ENCODE results near the gene UQCR10.

The UQCR10 gene

DNA sequence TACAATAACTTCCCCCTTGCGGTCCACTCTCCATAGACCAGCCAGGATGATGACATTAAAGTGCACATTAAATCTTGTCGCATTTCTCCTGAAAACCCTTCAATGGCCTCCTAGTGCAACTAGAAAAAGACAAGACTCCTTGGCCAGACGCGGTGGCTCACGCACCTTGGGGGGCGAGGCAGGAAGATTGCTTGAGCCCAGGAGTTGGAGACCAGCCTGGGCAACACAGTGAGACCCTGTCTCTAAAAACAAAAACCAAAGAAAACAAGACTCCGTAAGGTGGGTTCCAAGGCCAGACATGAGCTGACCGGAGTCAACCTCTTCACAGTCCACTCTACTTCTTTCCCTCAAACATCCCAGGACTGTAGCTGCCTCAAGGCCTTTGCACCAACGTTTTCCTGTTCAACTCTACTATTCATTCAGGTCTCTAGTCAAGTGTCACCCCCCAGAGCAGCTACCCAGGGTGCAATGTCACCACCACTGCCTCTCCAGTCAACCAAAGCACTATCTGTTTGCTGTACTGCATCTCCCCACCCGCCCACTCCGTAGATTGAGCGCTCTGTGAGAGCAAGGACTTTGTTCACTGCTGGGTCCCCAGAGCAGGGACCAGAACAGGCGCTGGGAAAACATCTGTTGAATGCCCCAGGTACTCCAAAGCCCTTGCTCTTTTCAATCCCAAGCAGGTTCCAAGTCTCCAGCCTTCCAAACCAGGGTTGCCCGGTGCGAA is 1.1 kb upstream of the UQCR10 start:
- DNase-seq = peak; percentile 26

DNA sequence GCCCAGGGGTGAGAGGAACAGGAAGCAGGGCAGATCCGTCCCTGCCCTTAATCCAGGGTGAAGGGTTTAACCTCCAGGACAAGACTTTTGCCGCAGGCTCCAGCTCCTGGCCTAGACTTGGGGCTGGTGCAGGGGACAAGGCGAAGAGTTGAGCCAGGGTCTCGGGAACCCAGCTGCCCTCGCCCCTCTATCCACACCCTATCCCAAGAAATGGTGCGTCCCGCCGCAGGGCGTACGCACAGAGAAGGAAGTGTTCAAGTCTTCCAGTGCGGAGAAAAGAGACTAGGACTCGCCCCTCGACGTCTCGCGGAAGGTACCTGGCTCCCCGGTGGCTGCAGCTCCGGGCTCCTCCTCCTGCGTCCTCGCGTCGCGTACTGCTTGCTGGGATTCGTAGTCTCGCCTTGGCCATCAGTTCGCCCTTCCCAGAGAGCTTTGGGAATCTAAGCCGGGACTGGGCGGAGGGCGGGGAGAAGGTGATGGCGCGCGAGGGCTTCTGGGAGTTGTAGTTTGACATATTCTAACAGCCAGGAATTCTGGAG is 468 bp upstream of the UQCR10 start, which contains the start of gene ZMAT5:
Gene ZMAT5 (minus strand): TSS at position 376 of the 539 bp plus-strand sequence. CDS start 18,463 bp downstream, outside the sequence.
- peak; percentile 97 for DNase-seq

DNA sequence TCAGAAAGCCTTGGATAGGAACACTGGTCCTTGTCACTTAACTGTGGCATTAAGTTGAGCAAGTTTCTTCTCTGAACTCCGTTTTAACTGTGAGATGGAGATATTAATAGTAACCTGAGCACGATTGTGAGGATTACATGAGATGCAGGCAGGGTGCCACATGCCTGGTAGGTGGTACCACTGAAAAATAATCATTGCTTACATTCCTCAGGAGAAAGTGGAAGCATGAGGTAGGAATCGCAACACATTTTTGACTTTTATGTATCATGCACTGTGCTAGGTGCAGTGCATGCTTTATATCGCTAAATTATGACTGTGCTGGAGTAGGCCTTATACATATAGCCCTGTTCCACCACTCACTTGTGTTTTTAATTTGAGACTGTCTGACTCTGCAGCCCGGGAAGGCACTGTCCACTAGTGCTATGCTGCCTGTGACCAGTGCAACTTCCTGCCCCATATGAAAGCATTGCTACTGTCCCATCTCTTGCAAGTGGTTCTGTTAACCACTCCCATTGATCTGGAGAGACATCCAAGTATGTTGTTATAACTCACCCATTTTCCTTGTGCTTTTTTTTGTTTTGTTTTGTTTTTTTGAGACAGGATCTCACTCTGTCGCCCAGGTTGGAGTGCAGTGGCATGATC is 1.0 kb downstream of the UQCR10 start:
- DNase-seq = no peak

DNA sequence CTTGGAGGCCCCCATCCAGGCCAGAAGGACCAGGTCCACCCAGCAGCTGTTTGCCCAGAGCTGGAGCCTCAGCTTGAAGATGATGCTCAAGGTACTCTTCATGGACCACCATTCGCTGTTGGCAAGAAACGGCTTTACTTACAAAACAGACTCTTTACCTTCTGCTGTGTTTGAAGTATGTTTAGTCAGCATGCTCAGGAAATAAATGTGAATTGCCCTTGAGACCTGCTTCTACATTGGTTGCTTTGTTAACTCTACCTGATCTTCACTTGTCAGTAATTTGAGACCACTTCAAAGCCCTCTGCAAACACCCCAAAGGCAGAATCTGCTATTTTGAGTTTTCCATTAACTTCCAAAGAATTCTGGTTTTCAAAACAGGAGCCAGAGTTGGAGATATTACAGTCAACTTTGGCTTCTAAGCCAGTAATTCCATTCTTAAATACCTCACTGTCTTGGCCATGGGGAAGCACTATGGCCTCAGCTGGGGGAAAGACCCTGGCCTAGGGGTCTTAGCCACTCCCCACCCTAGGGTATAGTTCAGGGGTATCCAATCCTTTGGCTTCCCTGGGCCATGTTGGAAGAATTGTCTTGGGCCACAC is 2.7 kb downstream of the UQCR10 start:
- no peak for DNase-seq

DNA sequence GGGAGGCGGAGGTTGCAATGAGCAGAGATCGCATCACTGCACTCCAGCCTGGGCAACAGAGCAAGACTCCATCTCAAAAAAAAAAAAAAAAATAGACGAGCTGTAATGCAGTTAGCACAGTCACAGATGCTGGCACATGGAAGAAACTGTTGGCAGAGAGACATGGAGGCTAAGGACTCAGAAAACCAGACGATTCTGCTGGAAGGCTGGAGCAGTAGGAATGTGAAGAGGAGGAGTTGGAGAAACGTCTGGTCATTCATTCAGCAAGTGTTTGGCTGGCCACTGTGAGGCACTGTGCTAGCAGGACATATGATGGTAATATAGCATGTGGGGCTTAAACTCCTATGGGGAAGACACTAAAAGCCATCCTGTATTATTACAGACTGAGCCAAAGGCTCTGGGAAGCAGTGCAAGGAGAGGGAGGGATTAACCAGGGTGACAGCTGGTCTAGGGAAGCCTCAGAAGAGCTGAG is 5.0 kb downstream of the UQCR10 start:
- DNase-seq = no peak

DNA sequence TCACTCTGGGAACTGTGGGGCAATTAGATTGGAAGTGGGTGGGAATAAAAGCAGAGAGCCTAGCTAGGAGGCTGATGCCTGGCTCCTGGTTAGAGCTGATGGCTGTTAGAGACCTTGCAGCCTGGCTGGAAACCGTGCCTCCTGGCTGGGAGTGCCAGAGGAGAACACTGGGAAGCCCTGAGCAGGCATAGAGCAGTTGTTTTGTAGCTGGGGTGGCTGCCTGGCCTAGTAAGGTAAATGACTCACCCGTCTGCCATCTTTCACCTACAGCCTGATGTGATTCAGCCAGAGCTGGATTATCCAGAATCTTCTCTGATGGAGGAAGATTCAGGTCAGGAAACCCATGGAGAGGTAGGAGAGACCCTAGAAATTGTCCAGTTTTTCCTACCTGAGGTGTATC is 6.1 kb downstream of the UQCR10 start:
- no peak for DNase-seq

DNA sequence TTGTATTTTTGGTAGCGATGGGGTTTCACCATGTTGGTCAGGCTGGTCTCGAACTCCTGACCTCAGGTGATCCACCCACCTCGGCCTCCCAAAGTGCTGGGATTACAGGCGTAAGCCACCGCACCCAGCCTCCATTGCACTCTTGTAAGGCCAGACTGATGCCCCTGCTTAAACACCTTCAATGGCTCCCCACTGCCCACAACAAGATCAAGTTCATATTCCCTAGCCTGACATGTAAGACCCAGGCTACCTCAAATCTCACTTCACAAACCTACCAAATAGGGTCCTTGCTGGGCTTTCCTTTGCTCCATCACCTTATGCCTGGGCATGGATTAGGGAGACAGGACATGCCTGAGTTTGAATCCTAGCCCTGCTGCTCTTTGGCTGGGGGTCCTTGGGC is 13.1 kb downstream of the UQCR10 start:
- DNase-seq = no peak

DNA sequence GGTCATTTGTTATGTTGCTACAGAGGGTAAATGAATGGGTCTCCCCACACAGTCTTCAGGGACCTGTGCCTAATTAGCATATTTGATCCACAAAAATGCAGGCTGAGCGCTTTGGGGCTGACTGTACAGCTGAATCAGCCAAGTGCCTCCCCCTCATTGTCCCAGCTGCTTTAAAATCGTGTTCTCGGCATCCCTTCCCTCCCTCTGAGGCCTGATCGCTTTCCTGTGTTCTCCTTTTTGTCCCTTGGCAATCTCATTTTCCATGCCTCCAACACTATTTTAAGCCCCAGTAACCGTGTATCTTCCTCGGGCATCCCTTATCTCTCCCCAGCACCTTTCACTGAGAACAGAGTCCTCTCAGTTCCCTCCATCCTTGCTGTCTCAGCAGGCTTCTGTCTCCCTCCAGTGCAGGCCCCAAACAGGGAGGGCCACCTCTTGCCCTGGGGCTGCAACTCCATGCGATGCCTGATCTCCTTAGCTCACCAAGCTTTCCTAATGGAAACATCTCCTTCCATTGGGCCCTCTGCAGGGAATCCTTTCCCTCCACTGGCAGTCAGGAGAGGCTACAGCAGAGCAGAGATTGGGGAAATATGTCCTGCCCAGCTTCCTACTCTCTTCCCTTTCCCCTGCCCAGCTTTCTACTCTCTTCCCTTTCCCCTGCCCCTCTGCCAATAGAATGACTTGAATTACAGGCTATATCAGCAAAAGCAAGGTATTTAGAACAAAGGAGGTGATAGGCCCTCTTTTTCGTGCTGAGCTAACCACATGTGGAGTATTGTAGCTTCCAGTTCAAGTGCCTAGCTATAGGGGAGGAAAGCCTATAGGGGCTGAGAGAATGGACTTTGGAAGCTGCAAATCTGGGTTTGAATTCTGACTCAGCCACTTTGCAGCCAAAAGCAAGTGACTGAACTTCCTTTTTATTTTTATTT is 13.8 kb downstream of the UQCR10 start:
- DNase-seq = no peak

DNA sequence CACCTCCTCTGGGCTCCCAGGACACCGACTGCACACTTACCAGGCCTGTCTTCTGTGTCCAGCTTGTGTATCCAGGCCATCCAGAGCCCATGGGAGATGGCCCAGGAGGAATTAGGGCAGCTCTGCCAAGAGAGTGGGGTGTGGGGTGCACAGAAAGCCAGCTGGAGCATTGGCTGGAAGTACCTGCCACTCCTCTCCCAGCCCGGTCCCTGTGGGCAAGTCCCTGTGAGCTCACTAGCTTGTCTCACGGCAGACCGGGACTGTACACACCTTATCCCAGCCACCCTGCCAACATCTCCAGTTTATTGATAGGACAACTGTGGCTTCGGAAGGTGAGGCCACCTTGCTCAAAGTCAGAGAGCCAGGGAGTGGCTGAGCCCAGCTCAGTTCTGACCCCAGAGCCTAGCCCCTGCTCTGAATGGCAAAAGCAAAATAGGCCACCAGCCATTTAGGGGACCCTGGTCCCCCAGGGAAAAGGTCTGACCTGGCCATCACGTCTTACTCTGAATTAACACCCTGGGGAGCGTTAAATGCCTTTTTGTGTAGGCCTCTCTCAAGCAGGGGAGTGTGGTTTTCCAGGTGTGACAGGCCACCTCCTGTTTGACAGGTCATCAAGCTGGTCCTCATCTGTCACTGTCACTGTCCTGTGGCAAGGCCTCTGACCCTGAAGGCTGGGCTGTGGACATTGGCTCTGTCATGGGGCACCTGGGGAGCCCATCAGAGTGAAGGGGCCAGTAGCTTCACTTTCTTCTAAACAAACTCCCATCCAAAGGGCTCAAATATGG is 15.1 kb downstream of the UQCR10 start:
- DNase-seq = no peak

DNA sequence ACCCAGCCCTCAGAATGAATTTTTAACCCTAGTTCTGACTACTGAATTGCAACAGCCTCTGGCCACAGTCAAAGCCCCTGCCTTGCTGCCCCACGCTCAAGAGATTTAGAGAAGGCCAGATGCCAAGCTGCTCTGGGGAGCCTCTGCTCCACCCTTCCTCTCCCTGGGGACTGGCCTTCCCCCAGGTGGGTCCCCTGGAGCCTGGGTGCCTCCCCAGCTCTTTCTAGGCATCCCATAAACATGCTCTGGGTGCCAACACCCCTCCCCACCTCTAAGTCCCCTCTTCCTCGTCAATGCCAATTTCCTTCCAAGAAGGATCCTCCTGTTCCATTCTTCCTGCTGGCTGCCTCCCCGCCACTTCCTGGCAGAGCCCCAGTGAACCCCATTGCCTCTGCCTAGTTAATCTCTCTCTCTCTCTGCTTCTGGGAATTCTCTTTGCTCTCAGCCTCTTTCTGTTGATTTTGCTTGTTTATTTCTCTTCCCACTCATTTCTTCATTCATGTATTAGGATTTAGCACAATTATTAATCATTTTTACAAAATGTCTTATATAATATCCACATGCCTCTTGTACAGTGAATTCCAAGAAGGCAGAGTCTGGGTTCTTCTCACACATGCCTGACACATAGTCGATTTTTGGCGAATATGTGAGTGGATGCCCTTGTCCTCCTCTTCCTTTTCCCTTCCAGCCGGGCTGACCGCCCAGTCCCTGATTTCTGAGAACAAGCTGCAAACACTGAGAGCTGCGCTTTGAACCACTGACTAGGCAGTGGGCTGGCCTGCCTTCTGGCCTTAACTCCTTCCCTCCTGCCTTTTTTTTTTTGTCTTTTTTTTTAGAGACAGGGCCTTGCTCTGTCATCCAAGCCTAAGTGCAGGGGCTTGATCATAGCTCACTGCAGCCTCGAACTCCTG is 17.5 kb downstream of the UQCR10 start:
- DNase-seq = no peak

DNA sequence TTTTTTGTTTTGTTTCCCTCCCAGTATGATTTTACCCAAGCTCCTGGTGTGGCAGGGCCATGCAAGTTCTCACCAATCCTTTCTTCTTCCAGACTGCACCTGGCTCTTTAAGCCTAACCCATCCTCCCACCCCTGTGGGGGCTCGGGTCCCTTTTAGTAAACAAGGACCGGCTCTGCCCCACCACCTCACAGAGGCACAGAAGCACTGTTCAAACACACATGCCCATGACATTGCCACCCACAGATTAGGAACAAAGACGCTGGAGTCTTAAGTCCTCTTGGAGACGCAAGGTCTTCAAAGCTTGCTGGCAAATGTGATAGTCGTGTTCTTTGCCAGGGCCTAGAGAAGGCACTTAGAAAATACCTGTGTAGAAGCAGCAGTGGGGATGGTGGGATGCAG is 18.9 kb downstream of the UQCR10 start:
- DNase-seq = no peak

DNA sequence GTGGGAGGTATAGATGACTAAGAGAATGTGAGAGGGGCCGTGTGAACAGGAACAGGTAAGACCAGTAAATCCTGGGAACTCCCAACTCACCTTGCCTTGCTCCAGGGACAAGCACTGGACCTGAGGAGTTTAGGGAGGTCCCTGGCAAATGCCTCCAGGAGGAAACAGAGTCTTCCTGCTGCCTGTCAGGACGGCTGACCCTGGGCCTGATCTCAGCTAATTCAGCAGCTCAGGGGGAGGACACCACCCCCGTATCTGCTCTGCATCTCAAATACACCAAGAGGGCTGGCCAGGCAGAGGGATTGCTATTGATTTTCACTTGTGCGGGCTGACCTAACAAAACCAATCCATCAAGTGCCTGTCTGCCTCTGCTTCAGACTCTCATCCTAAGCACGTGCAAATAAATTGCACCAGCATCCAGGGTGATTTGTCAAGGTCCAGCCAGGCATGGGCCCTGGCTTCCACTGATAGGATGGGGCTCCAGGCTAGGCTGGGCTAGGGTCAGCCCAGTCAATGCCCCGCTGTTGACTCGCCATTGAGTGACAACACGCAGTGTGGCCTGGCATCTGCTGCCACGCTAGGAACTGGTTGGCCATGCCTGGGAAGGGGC is 20.3 kb downstream of the UQCR10 start:
- no peak for DNase-seq

DNA sequence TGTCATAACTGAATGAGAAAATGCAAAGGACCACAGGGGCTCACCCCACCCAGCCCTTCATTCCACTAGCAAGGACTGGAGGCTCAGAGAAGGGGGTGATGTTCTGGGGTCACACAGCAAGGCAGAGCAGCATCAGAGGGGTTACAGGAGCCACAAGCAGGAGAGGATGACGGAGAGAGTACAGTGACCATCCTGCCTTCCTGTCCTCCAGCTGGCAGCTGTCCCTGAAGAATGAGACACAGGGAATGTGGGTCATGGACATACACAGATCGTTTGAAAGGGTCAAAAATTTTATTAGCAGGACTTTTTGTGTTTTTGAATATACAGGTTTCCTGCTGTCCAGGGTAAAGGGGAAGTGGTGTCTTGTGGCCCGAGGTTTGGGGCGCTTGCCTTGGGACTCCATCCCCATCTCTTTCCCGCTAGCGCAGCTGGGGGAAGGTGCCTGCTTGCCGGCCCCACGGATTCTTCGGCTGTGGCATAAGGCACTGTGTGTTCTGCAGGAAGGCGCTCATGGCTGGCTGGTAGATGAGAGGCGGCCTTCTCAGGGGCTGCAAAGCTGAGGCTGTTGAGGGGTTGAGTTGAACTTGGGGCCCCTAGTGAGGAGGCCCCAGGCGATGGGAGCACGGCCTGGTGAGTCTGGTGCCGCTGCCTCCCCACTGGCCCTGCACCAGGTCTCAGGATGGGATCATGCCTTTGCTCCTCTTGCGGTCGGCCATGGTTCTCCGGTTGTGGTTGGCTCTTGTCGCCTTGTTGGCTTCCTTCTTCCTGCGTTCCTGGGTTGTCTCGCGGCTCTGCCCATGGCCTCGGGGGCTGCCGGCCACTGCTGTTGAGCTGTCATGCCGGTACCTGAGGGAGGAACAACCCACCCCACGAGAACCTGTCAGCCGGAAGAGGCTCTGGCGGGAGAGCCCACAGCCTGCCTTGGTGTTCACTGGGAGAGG is 21.4 kb downstream of the UQCR10 start:
- DNase-seq = no peak

DNA sequence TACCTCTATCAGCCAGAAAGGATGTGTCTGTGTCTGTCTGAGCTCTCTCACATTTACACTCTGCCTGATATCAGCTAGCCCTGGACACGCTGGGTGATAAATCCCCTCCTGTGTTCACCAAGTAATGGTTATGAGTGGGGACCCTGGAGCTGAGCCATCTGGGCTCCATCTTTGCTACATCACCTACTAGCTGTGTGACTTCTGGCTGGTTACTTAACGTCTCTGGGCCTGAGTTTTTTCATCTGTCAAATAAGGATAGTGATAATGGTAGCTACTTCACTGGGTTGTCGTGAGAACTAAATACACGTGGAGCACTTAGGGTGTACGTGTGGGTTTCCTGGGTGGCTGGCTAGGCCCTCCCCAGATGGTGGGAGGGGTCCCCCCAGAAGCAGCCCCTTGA is 22.9 kb downstream of the UQCR10 start:
- no peak for DNase-seq

DNA sequence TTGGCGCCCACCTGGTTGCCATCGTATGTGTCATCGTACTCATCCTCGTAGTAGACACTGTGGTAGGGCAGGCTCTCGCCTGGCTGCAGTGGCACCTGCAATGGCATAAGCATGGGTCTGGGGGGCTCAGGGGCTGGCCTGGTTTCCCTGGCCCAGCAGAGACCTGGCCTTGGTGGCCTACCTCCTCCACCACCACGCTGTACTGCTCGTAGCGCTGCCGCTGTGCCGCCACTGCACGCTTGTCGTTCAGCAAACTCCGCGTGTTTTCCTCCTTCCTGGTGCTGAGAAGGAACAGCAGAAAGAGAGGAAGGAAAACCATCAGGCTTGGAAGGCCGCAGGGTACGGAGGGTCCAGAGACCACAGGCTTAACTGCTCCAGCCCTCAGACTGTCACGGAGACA is 26.2 kb downstream of the UQCR10 start:
- DNase-seq = no peak

DNA sequence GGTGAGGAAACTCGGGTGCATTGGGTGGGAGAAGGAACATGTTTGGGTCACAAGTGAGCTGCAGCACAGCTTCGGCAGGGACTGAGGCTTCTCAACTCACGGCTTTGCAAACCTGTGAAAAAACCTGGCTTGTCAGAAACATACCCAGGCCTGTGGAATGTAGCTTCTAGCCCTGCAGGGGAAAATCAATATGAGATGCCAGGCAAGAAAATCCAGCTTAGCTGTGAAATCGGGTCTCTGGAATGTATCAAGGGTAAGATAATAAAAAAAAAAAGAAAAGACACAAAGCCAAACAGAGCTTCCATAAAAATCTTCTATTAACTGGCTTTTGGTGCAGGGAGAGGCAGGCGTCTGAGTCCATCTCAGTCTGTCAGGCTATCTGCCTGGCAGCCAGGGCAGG is 28.5 kb downstream of the UQCR10 start:
- DNase-seq = no peak

DNA sequence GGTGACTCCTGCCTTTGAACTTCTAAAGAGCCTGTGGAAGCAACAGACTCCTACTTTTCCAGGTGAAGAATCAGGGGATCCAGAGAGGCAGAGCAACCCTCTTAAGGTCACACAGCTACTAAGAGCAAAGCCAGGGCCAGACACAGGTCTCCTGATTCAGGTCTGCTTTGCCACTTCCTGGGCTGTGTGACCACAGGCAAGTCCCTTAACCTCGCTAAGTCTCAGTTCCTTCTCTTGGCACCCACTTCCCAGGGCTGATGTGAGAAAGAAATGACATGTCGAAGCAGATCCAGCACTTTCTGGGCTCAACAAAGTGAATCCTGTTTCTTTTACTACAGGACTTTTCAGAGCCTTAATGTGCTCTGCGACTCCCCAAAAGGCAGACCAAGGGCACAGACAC is 30.2 kb downstream of the UQCR10 start:
- DNase-seq = no peak

DNA sequence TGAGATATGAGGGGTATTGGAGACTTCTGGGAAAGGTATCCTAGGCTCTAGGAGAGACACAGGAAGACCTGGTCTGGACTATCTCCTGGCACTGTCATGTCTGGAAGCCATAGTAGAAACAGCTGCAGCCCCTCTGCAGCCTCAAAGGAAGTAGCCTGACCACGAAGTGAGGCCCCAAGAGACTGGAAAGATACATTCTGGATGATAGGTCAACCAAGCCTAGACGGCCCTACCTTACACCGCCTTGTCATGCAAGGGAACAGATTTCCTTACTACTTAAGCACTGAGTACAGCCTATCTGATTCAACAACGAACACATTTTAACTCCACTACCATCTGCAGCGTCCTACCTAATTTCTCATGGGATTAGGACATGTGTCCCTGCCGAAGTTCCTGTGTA is 31.1 kb downstream of the UQCR10 start:
- DNase-seq = no peak

DNA sequence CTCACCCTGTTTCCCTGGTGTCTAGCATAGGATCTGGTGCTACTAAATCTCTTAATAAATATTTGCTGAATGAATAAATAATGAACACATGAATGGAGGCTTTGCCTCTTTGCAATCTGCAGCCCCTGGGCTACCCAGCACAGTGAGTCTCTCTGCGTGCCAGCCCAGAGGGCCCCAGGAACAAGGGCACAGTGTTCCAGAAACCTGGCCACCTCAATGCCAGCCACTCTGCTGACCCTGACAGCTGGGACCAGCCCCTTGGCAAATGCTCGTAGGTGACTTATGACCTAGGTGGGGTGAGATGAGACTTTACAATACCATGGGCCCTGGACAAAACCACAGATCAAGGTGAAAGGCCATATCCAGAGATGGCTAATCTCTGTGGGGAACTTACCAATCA is 31.6 kb downstream of the UQCR10 start:
- no peak for DNase-seq

Data from activated CD4-positive, alpha-beta T cell treated with anti-CD3 and anti-CD28 coated beads, Interleukin-2, amount 50 U/mL, for 16 hours (primary cell).